ENCODE results near the gene SDHA. TPM values are rescaled to one million over a fixed set of nuclear protein-coding genes. Genes with fewer than 3 reads are reported as not detected.
"Not testable (repeated sequence)": the region's sequence is repeated elsewhere in the genome, so short reads cannot be mapped to it uniquely, and the experiment has no call there.

The SDHA gene
- total and polyA plus RNA-seq, 2 of the 13 experiments (the other 11 are each of a cell fraction or from before 2014, with no cell fraction given): 185 to 240 TPM

- ATAC-seq; H4K20me1 ChIP-seq (ENCODE audit: insufficient read depth, low read length); BruUV-seq (replicated peaks); intact Hi-C loops (cut with micrococcal nuclease; ENCODE audit: unreplicated experiment); H3K4me3 ChIP-seq (replicated peaks in 1 of 3; ENCODE audit: insufficient read depth in 1 of 3, low read depth in 2 of 3, low read length in 3 of 3); H3K9me3 ChIP-seq (ENCODE audit: low read length); CTCF ChIA-PET (ENCODE audit: low intra/inter-chr PET ratio, low total read pairs); H3K27me3 ChIP-seq (ENCODE audit: control insufficient read depth in 1 of 2, insufficient read depth in 2 of 2, low read length in 2 of 2); FAIRE-seq; POLR2A ChIA-PET; in situ Hi-C loops (cut with HindIII; ENCODE audit: extremely low pct_ligation_motif_present, low pct_unique_long_range_greater_than_20kb); H2AFZ ChIP-seq (ENCODE audit: low read length); DNase-seq (ENCODE audit: low spot score); H3K9ac ChIP-seq (ENCODE audit: insufficient read depth, low read depth, low read length); H3K79me2 ChIP-seq (ENCODE audit: insufficient read depth, low read length); H3K27ac ChIP-seq (ENCODE audit: extremely low read length, insufficient read depth, low read length); H3K4me2 ChIP-seq (ENCODE audit: low read depth, low read length); H3K4me1 ChIP-seq (ENCODE audit: insufficient read depth, low read length): not testable (repeated sequence)
- H3K36me3 ChIP-seq (replicated peaks in 1 of 2; ENCODE audit: control insufficient read depth in 1 of 2, insufficient read depth in 2 of 2, low read length in 2 of 2): peaks cover 8 to 35% of the 10 kb centered on the region in 2 experiments
- 96% methylated on average over 11 of the region's 11 CpGs for WGBS (ENCODE audit: low lambda C conversion rate)
These were observed 33.9 kb downstream of the SDHA start for GRCh38 chr5:251975-252374.

- intact Hi-C loops (cut with micrococcal nuclease; ENCODE audit: unreplicated experiment): no loop called here
- BruUV-seq (replicated peaks): no TSS peak
- Histone ChIP-seq H3K9ac (ENCODE audit: insufficient read depth, low read depth, low read length) (no peak overlapping the region), H3K4me2 (ENCODE audit: low read depth, low read length) (no peak overlapping the region), H3K27ac (ENCODE audit: extremely low read length, insufficient read depth, low read length) (no peak overlapping the region), H3K36me3 (replicated peaks in 1 of 2; ENCODE audit: control insufficient read depth in 1 of 2, insufficient read depth in 2 of 2, low read length in 2 of 2) (peaks cover 6 to 37% of the 10 kb centered on the region in 2 experiments), H2AFZ (ENCODE audit: low read length) (no peak overlapping the region), H3K27me3 (ENCODE audit: control insufficient read depth in 1 of 2, insufficient read depth in 2 of 2, low read length in 2 of 2) (no peaks in the 10 kb centered on the region; a peak in 1 of 5 replicates), H3K79me2 (ENCODE audit: insufficient read depth, low read length) (no peaks in the 10 kb centered on the region), H3K4me3 (replicated peaks in 1 of 3; ENCODE audit: insufficient read depth in 1 of 3, low read depth in 2 of 3, low read length in 3 of 3) (no peak overlapping the region), H4K20me1 (ENCODE audit: insufficient read depth, low read length) (no peaks in the 10 kb centered on the region), H3K4me1 (ENCODE audit: insufficient read depth, low read length) (no peaks in the 10 kb centered on the region), H3K9me3 (ENCODE audit: low read length) (no peaks in the 10 kb centered on the region)
- ATAC-seq (no peak), FAIRE-seq (no peak), DNase-seq (ENCODE audit: low spot score) (no peak)
- WGBS (ENCODE audit: low lambda C conversion rate): 97% methylated on average over 10 of the region's 10 CpGs
- ChIA-PET POLR2A (no interaction called here), CTCF (ENCODE audit: low intra/inter-chr PET ratio, low total read pairs) (no interaction called here)
- in situ Hi-C loops (cut with HindIII; ENCODE audit: extremely low pct_ligation_motif_present, low pct_unique_long_range_greater_than_20kb): no loop called here
- TF ChIP-seq ZNF451 (CRISPR knock-in tag; IDR thresholded peaks at IDR 0.05) (no peak), LCORL (IDR thresholded peaks at IDR 0.05) (no peak), LCORL (CRISPR knock-in tag; IDR thresholded peaks at IDR 0.05) (no peak), ZNF784 (CRISPR knock-in tag; IDR thresholded peaks at IDR 0.05; ENCODE audit: borderline replicate concordance) (no peak), IRF1 (CRISPR knock-in tag; IDR thresholded peaks at IDR 0.05; ENCODE audit: low read depth) (no peak), ZNF335 (CRISPR knock-in tag; IDR thresholded peaks at IDR 0.05) (no peak), JARID2 (CRISPR knock-in tag; IDR thresholded peaks at IDR 0.05; ENCODE audit: insufficient replicate concordance) (no peak), NKX3-1 (CRISPR knock-in tag; IDR thresholded peaks at IDR 0.05) (no peak), TP53 (CRISPR knock-in tag; conservative IDR thresholded peaks at IDR 0.05) (no peak), ZSCAN30 (CRISPR knock-in tag; IDR thresholded peaks at IDR 0.05) (no peak), GMEB2 (CRISPR knock-in tag; IDR thresholded peaks at IDR 0.05; ENCODE audit: low read depth) (no peak), PRPF4 (IDR thresholded peaks at IDR 0.05; ENCODE audit: low read depth, low read length, poor library complexity, severe bottlenecking) (no peak), SMC3 (IDR thresholded peaks at IDR 0.05; ENCODE audit: low read length) (no peak), HOXA7 (CRISPR knock-in tag; IDR thresholded peaks at IDR 0.05) (no peak), ZFP91 (CRISPR knock-in tag; IDR thresholded peaks at IDR 0.05; ENCODE audit: borderline replicate concordance) (no peak), KLF13 (CRISPR knock-in tag; IDR thresholded peaks at IDR 0.05) (no peak)
These were observed 34.4 kb downstream of the SDHA start for GRCh38 chr5:252546-252945.
